Choroid plexus epithelial cell (primary cell): ENCODE measurements around the gene TBC1D19.
A peak's percentile ranks its signal among the peaks of the same experiment; 100 is the strongest.

Experiments used
- DNase-seq: peaks from one replicate; pipeline ENCODE4 v3.0.0-alpha.2; 2010; ENCODE audit warnings: low read depth
- H3K4me3 ChIP-seq: 2 replicates; pipeline ENCODE4 v1.5.1; 2011; ENCODE audit warnings: low read depth, mild to moderate bottlenecking, control low read depth, low read length, moderate library complexity
- TF ChIP-seq, protein P1 (sequence below): conservative IDR thresholded peaks from 2 replicates; pipeline ENCODE4 v1.5.1; 2011; ENCODE audit warnings: low read depth, mild to moderate bottlenecking, control low read depth, inconsistent platforms, low read length, moderate library complexity

TBC1D19 gene

GRCh38 chr4:26719954-26720552, 136.2 kb downstream of the TBC1D19 start:
- TF ChIP-seq, protein P1, sequence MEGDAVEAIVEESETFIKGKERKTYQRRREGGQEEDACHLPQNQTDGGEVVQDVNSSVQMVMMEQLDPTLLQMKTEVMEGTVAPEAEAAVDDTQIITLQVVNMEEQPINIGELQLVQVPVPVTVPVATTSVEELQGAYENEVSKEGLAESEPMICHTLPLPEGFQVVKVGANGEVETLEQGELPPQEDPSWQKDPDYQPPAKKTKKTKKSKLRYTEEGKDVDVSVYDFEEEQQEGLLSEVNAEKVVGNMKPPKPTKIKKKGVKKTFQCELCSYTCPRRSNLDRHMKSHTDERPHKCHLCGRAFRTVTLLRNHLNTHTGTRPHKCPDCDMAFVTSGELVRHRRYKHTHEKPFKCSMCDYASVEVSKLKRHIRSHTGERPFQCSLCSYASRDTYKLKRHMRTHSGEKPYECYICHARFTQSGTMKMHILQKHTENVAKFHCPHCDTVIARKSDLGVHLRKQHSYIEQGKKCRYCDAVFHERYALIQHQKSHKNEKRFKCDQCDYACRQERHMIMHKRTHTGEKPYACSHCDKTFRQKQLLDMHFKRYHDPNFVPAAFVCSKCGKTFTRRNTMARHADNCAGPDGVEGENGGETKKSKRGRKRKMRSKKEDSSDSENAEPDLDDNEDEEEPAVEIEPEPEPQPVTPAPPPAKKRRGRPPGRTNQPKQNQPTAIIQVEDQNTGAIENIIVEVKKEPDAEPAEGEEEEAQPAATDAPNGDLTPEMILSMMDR = peak; percentile 75
- DNase-seq = peak; percentile 69
- H3K4me3 ChIP-seq = no peak overlapping the region

DNA sequence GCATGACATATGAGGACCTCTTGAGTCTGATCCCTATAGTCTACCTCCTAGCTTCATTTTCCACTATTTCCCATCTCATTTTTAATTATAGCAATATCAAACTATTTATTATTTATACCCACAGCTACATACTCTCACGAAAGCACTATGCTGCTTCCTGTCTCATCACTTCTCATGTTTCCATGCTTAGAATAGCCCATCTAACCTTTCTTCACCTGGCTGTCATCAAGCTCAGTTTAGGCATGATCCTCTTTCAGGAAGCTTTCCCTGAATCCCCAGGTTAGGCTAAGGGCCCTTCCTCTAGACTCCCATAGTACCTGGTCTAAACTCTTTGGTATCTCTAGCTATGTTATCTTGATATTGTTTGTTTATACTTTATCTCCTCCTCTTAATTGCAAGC, 137.8 kb downstream of the TBC1D19 start:
- no peak for DNase-seq
- H3K4me3 ChIP-seq = no peak overlapping the region
- TF ChIP-seq, protein P1 = no peak

DNA sequence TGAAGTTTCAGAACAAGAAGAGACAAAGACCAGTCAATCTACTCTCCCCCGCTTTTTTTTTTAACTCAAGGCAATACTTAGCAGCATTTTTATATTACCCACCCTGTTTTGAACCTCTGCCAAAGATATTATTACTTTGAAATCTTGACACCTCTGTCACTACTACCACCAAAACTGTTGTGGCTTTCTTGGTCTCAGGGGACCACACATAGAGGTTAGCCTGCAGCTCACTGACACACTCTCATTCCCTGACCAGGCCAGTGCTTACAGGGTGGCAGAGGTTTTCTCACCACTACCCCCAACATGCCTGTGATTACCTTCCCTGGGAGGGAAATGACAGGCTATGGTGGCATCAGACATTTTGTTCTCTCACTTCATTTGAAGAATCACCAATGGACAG, 139.3 kb downstream of the TBC1D19 start:
- TF ChIP-seq, protein P1 = no peak
- DNase-seq = no peak
- H3K4me3 ChIP-seq = no peak overlapping the region

DNA sequence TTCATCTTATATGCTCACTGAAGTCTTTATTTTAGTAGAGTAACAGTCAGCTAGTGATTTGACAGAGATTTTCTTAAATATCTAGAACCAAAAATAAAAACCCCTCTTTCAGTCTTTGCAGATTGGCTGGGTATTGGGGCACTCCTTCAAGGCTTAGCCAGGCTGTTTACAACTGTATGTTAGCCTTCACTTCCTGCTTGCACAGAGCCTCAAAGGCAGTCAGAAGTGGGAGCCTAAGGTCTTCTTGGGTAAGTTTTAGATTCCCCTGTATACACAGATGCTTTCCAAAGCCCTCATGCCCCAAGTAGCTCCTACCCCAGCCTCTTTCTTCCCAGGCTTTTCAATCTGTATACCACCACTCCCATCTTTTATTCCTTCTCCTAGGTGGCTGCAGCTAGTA, 140.7 kb downstream of the TBC1D19 start:
- no peak for DNase-seq
- TF ChIP-seq, protein P1 = no peak
- no peak overlapping the region for H3K4me3 ChIP-seq

DNA sequence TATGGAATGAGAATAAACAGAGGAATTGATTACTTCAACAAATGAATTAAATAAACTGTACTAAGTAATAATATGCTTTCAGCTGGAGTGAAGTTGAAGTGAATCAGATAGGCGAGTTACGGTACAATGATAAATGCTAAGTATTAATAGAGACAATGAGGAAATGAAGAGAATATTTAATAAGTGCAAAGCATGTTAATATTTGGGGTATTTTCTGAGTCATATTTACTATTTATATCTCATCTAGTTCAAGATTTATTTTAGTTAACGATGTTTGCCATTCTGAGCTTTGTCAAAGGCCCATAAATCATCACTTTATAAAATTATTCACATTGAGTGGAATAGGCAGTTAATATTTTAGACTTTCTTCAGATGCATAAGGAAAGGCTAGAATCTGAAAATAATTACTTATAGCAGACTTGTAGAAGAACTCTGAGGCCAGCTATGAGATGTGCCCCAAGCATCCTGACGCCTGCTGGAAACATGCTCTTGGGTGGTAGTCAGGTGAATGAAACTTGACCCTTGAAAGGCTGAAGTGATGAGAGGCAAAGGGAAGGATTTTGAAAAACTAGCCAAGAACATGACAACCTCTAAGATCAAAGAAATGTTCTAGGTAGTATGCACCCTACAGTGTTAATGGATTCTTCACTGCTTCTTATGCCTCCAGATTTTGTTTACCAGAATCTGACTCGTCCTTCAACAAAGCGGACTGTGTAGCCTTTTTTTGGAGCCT, 142.9 kb downstream of the TBC1D19 start:
- no peak overlapping the region for H3K4me3 ChIP-seq
- TF ChIP-seq, protein P1 = no peak
- peak; percentile 26 for DNase-seq

- DNase-seq = no peak
- TF ChIP-seq, protein P1 = no peak
- no peak overlapping the region for H3K4me3 ChIP-seq
These were observed 144.0 kb downstream of the TBC1D19 start for GRCh38 chr4:26727844-26728243.

DNA sequence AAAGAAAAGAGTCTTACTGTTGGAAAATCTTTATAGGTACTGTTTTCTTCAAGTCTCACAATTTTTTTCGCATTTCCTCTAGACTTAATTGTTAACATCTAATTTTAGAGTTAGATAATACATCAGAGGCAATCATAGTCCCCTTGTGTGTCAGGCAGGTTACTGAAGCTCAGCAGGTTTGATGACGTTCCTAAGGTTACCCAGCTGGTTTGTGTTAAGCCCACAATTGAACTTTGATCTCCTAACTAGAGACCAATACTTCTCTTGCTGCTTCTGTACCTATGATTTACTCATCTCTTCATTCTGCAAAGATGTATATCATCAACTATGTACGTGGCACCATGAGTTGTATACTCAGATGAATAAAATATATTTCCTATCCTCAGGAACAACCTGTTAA, 145.1 kb downstream of the TBC1D19 start:
- TF ChIP-seq, protein P1 = no peak
- no peak overlapping the region for H3K4me3 ChIP-seq
- no peak for DNase-seq
